Astrocyte (in vitro differentiated cells and primary cell): ENCODE results near the gene PHF21B.

Experiments used
- EZH2 ChIP-seq: IDR thresholded peaks from 2 replicates; pipeline ENCODE4 v1.6.1; 2012; ENCODE audit warnings: mild to moderate bottlenecking, low read length, inconsistent platforms; ENCODE audit not compliant: insufficient read depth
- TF ChIP-seq, protein P1 (sequence below): IDR thresholded peaks from 2 replicates; pipeline ENCODE4 v1.5.1; 2011; ENCODE audit warnings: low read depth, mild to moderate bottlenecking, inconsistent platforms, low read length, moderate library complexity; ENCODE audit not compliant: insufficient read depth

- TF ChIP-seq, protein P1, sequence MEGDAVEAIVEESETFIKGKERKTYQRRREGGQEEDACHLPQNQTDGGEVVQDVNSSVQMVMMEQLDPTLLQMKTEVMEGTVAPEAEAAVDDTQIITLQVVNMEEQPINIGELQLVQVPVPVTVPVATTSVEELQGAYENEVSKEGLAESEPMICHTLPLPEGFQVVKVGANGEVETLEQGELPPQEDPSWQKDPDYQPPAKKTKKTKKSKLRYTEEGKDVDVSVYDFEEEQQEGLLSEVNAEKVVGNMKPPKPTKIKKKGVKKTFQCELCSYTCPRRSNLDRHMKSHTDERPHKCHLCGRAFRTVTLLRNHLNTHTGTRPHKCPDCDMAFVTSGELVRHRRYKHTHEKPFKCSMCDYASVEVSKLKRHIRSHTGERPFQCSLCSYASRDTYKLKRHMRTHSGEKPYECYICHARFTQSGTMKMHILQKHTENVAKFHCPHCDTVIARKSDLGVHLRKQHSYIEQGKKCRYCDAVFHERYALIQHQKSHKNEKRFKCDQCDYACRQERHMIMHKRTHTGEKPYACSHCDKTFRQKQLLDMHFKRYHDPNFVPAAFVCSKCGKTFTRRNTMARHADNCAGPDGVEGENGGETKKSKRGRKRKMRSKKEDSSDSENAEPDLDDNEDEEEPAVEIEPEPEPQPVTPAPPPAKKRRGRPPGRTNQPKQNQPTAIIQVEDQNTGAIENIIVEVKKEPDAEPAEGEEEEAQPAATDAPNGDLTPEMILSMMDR = no peak
- no peak for TF ChIP-seq EZH2
Measured at GRCh38 chr22:44834065-44834464, 175.7 kb downstream of the PHF21B start.
